ENCODE data around the gene FAM111A.

The FAM111A gene

DNA sequence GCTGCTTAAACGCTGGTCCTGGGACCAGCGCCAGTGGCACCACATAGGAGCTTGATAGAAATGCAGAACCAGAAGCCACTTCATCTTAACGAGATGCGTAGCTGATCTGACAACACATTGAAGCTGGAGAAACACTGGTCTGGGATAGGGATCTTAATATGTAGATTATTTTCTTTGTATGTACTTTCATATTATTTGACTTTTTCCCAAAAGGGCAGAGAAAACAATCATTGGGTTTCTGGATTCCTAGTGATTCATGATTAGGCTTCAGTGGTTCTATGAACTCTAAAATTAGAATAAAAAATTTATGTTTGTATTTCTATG, 57.7 kb downstream of the FAM111A start:
- DNase-seq (ENCODE audit: low read depth), result no peak

DNA sequence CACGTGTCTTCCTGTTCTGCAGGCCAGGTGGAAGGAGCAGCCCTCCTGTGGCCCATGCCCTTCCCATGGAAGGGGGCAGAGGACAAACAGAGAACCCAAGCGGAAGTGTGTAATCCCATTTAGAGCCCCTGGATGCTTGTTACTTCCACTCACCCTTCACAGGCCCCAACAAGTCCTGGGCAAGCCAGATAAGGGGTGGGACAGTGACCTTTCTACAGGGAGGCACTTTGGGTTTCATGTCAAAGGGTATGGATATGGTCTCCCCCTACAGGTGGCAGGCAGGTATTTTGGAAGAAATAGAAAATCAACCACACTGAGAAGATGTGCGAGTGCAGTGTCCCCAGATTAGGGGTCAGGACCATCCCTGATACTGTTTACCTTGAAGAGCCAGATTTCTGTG, 58.7 kb downstream of the FAM111A start:
- DNase-seq (ENCODE audit: low read depth), result no peak
